ENCODE results near the gene RGL1. TPM values are rescaled to one million over a fixed set of nuclear protein-coding genes. Genes with fewer than 3 reads are reported as not detected.

The RGL1 gene
- total RNA-seq, 2 experiments from 2014 or later, result 1.6 to 1.7 TPM

GRCh38 chr1:183807549-183808168 lies 2.7 kb downstream of the RGL1 start:
- H3K27me3 Mint-ChIP-seq, result peaks cover 26% of the 10 kb centered on the region

GRCh38 chr1:183808296-183809027 lies 3.5 kb downstream of the RGL1 start:
- peaks cover 10% of the 10 kb centered on the region for H3K36me3 Mint-ChIP-seq
- peaks cover 8% of the 10 kb centered on the region for H3K9me3 Mint-ChIP-seq
- H3K4me1 Mint-ChIP-seq, result peaks cover 7% of the 10 kb centered on the region
- no peak for DNase-seq
- H3K4me3 Mint-ChIP-seq, result no peak overlapping the region
- H3K27ac Mint-ChIP-seq, result no peak overlapping the region
- H3K27me3 Mint-ChIP-seq, result peaks cover 26% of the 10 kb centered on the region

More at GRCh38 chr1:183807549-183808168, 2.7 kb downstream of the RGL1 start:
- peaks cover 11% of the 10 kb centered on the region for H3K9me3 Mint-ChIP-seq
- H3K27ac Mint-ChIP-seq, result no peak overlapping the region
- DNase-seq, result no peak
- peaks cover 7% of the 10 kb centered on the region for H3K4me1 Mint-ChIP-seq
- peaks cover 10% of the 10 kb centered on the region for H3K36me3 Mint-ChIP-seq
- H3K4me3 Mint-ChIP-seq, result no peak overlapping the region

- Mint-ChIP-seq H3K4me3 (no peak overlapping the region), H3K27me3 (peaks cover 26% of the 10 kb centered on the region), H3K9me3 (no peaks in the 10 kb centered on the region), H3K4me1 (peaks cover 8% of the 10 kb centered on the region), H3K27ac (no peak overlapping the region), H3K36me3 (peaks cover 5% of the 10 kb centered on the region)
- DNase-seq, result no peak
Measured at GRCh38 chr1:183810121-183810520, 5.2 kb downstream of the RGL1 start.

- H3K36me3 Mint-ChIP-seq, result peaks cover 5% of the 10 kb centered on the region
- H3K4me3 Mint-ChIP-seq, result no peak overlapping the region
Measured at GRCh38 chr1:183810756-183811544, 6.0 kb downstream of the RGL1 start.

GRCh38 chr1:183812128-183812527 lies 7.2 kb downstream of the RGL1 start:
- peaks cover 3% of the 10 kb centered on the region for H3K4me1 Mint-ChIP-seq
- no peak overlapping the region for H3K27ac Mint-ChIP-seq

More at GRCh38 chr1:183810756-183811544, 6.0 kb downstream of the RGL1 start:
- peaks cover 22% of the 10 kb centered on the region for H3K27me3 Mint-ChIP-seq
- no peak for DNase-seq
- H3K27ac Mint-ChIP-seq, result no peak overlapping the region
- H3K4me1 Mint-ChIP-seq, result peaks cover 3% of the 10 kb centered on the region
- H3K9me3 Mint-ChIP-seq, result no peaks in the 10 kb centered on the region

GRCh38 chr1:183812686-183813569 lies 8.0 kb downstream of the RGL1 start:
- peaks cover 7% of the 10 kb centered on the region for H3K27me3 Mint-ChIP-seq
- no peak for DNase-seq
- no peaks in the 10 kb centered on the region for H3K36me3 Mint-ChIP-seq
- no peaks in the 10 kb centered on the region for H3K9me3 Mint-ChIP-seq
- H3K27ac Mint-ChIP-seq, result no peak overlapping the region
- no peak overlapping the region for H3K4me3 Mint-ChIP-seq
- peaks cover 3% of the 10 kb centered on the region for H3K4me1 Mint-ChIP-seq

More at GRCh38 chr1:183812128-183812527, 7.2 kb downstream of the RGL1 start:
- H3K36me3 Mint-ChIP-seq, result peaks cover 2% of the 10 kb centered on the region
- H3K4me3 Mint-ChIP-seq, result no peak overlapping the region
- H3K9me3 Mint-ChIP-seq, result no peaks in the 10 kb centered on the region
- no peak for DNase-seq
- peaks cover 13% of the 10 kb centered on the region for H3K27me3 Mint-ChIP-seq

GRCh38 chr1:183814121-183814681 lies 9.3 kb downstream of the RGL1 start:
- Mint-ChIP-seq H3K4me3 (no peak overlapping the region), H3K36me3 (no peaks in the 10 kb centered on the region), H3K27ac (no peak overlapping the region), H3K9me3 (no peaks in the 10 kb centered on the region), H3K4me1 (peaks cover 3% of the 10 kb centered on the region), H3K27me3 (no peaks in the 10 kb centered on the region)
- DNase-seq, result no peak

- Mint-ChIP-seq H3K27ac (no peak overlapping the region), H3K36me3 (no peaks in the 10 kb centered on the region), H3K9me3 (no peaks in the 10 kb centered on the region), H3K27me3 (no peaks in the 10 kb centered on the region), H3K4me3 (no peak overlapping the region), H3K4me1 (peaks cover 3% of the 10 kb centered on the region)
- no peak for DNase-seq
Measured at GRCh38 chr1:183816110-183816509, 11.2 kb downstream of the RGL1 start.

- Mint-ChIP-seq H3K27me3 (no peaks in the 10 kb centered on the region), H3K9me3 (no peaks in the 10 kb centered on the region), H3K36me3 (no peaks in the 10 kb centered on the region), H3K4me1 (peaks cover 3% of the 10 kb centered on the region), H3K4me3 (no peak overlapping the region), H3K27ac (no peak overlapping the region)
- DNase-seq, result no peak
Measured at GRCh38 chr1:183817576-183818288, 12.8 kb downstream of the RGL1 start.

GRCh38 chr1:183819059-183819458 lies 14.1 kb downstream of the RGL1 start:
- DNase-seq, result no peak
- Mint-ChIP-seq H3K27ac (no peak overlapping the region), H3K27me3 (no peaks in the 10 kb centered on the region), H3K36me3 (no peaks in the 10 kb centered on the region), H3K9me3 (no peaks in the 10 kb centered on the region), H3K4me1 (peaks cover 3% of the 10 kb centered on the region), H3K4me3 (no peak overlapping the region)

- H3K27me3 Mint-ChIP-seq, result no peaks in the 10 kb centered on the region
- H3K36me3 Mint-ChIP-seq, result no peaks in the 10 kb centered on the region
- no peak overlapping the region for H3K27ac Mint-ChIP-seq
- H3K4me1 Mint-ChIP-seq, result no peaks in the 10 kb centered on the region
- no peak overlapping the region for H3K4me3 Mint-ChIP-seq
- no peak for DNase-seq
- H3K9me3 Mint-ChIP-seq, result no peaks in the 10 kb centered on the region
Measured at GRCh38 chr1:183821309-183821888, 16.5 kb downstream of the RGL1 start.

GRCh38 chr1:183821889-183822611 lies 17.1 kb downstream of the RGL1 start:
- Mint-ChIP-seq H3K27me3 (no peaks in the 10 kb centered on the region), H3K9me3 (no peaks in the 10 kb centered on the region), H3K27ac (no peak overlapping the region), H3K4me3 (no peak overlapping the region), H3K4me1 (no peaks in the 10 kb centered on the region), H3K36me3 (no peaks in the 10 kb centered on the region)
- DNase-seq, result no peak

- no peaks in the 10 kb centered on the region for H3K4me1 Mint-ChIP-seq
- H3K36me3 Mint-ChIP-seq, result no peaks in the 10 kb centered on the region
- no peak overlapping the region for H3K27ac Mint-ChIP-seq
- no peak overlapping the region for H3K4me3 Mint-ChIP-seq
- no peaks in the 10 kb centered on the region for H3K9me3 Mint-ChIP-seq
- no peak for DNase-seq
- no peaks in the 10 kb centered on the region for H3K27me3 Mint-ChIP-seq
Measured at GRCh38 chr1:183824291-183824690, 19.4 kb downstream of the RGL1 start.

Data from activated naive CD8-positive, alpha-beta T cell treated with anti-CD3 and anti-CD28 coated beads for 36 hours (primary cell).